WTC11 (cell line): ENCODE results near the gene CNPY4. TPM values are rescaled to one million over a fixed set of nuclear protein-coding genes. Genes with fewer than 3 reads are reported as not detected.

Experiments
- ATAC-seq: fragments of 200-7000 bp; cut with Tn5 transposase; 2 replicates; pipeline ENCODE4 v1.10.0; 2021; ENCODE audit warnings: mild to moderate bottlenecking, moderate library complexity
- CTCF ChIA-PET: fragments of 300-600 bp; sonication (Branson Sonifier 250); formaldehyde crosslinking; loops from one replicate; lab custom pipeline; 2021; ENCODE audit warnings: antibody characterized with exemption; lab: Charles Lee
- POLR2A ChIA-PET: fragments of 350-600 bp; sonication (Branson Sonifier 250); formaldehyde crosslinking; loops from one replicate; lab custom pipeline; 2021; ENCODE audit warnings: antibody characterized with exemption; lab: Charles Lee
- DNase-seq: peaks from one replicate; pipeline ENCODE4 v3.0.0; 2021; ENCODE audit warnings: low spot score
- H3K27ac Mint-ChIP-seq: 2 replicates; pipeline ENCODE4 v1.8.0; 2021; ENCODE audit warnings: mixed read lengths
- H3K27me3 Mint-ChIP-seq: 2 replicates; pipeline ENCODE4 v1.8.0; 2021; ENCODE audit warnings: low read depth, mild to moderate bottlenecking, moderate library complexity, mixed read lengths
- H3K36me3 Mint-ChIP-seq: 2 replicates; pipeline ENCODE4 v1.8.0; 2021; ENCODE audit warnings: mixed read lengths
- H3K4me1 Mint-ChIP-seq: 2 replicates; pipeline ENCODE4 v1.8.0; 2022; ENCODE audit warnings: mixed read lengths
- H3K4me3 Mint-ChIP-seq: 2 replicates; pipeline ENCODE4 v1.8.0; 2021; ENCODE audit warnings: mild to moderate bottlenecking, moderate library complexity, mixed read lengths
- H3K9me3 Mint-ChIP-seq: 2 replicates; pipeline ENCODE4 v1.8.0; 2021; ENCODE audit warnings: mixed read lengths
- FOXK1 ChIP-seq: sonication (generic); formaldehyde crosslinking; IDR thresholded peaks from 2 replicates; pipeline ENCODE4 v1.8.0; 2022; ENCODE audit warnings: mild to moderate bottlenecking, moderate library complexity, missing genetic modification reagents
- HMGA2 ChIP-seq: fragments of 250-450 bp; sonication (Bioruptor Pico); IDR thresholded peaks from 2 replicates; pipeline ENCODE4 v1.4.0; 2021; ENCODE audit warnings: mild to moderate bottlenecking, moderate library complexity
- JAZF1 ChIP-seq: fragments of 250-450 bp; sonication (Bioruptor Pico); IDR thresholded peaks from 2 replicates; pipeline ENCODE4 v1.9.0; 2021; ENCODE audit warnings: moderate library complexity, mild to moderate bottlenecking, inconsistent platforms
- JUN ChIP-seq: sonication (generic); formaldehyde crosslinking; IDR thresholded peaks from 2 replicates; pipeline ENCODE4 v1.8.0; 2023; ENCODE audit warnings: mild to moderate bottlenecking, missing genetic modification reagents
- NFATC4 ChIP-seq: fragments of 250-450 bp; sonication (Bioruptor Pico); IDR thresholded peaks from 2 replicates; pipeline ENCODE4 v1.9.0; 2021; ENCODE audit warnings: mild to moderate bottlenecking
- NFYB ChIP-seq: sonication (generic); formaldehyde crosslinking; conservative IDR thresholded peaks from 2 replicates; pipeline ENCODE4 v1.8.0; 2022; ENCODE audit warnings: low read depth, missing genetic modification reagents
- ZNF396 ChIP-seq: fragments of 250-450 bp; sonication (Bioruptor Pico); IDR thresholded peaks from 2 replicates; pipeline ENCODE4 v1.8.0; 2021; ENCODE audit warnings: mild to moderate bottlenecking, moderate library complexity, borderline replicate concordance
- total RNA-seq: library from RNA; stranded (reverse); gene quantifications from 3 replicates; pipeline ENCODE4 v1.2.3, GENCODE V29; 2021
- TF ChIP-seq, protein P1 (sequence below): fragments of 250-450 bp; sonication (Bioruptor Pico); conservative IDR thresholded peaks from 2 replicates; pipeline ENCODE4 v1.9.0; 2021; ENCODE audit warnings: mild to moderate bottlenecking
- TF ChIP-seq, protein P2 (sequence below): sonication (generic); formaldehyde crosslinking; conservative IDR thresholded peaks from 2 replicates; pipeline ENCODE4 v1.8.1; 2023; ENCODE audit warnings: mild to moderate bottlenecking, low read depth, missing genetic modification reagents, moderate library complexity
- TF ChIP-seq, protein P3 (sequence below): sonication (generic); formaldehyde crosslinking; IDR thresholded peaks from 2 replicates; pipeline ENCODE4 v1.8.1; 2022; ENCODE audit warnings: low read depth, missing genetic modification reagents, borderline replicate concordance
- TF ChIP-seq, protein P4 (sequence below): sonication (generic); formaldehyde crosslinking; IDR thresholded peaks from 2 replicates; pipeline ENCODE4 v1.8.1; 2022; ENCODE audit warnings: missing genetic modification reagents, borderline replicate concordance
- TF ChIP-seq, protein P5 (sequence below): sonication (generic); formaldehyde crosslinking; IDR thresholded peaks from 2 replicates; pipeline ENCODE4 v1.8.1; 2023; ENCODE audit warnings: mild to moderate bottlenecking, missing genetic modification reagents, borderline replicate concordance
- TF ChIP-seq, protein P6 (sequence below): sonication (generic); formaldehyde crosslinking; IDR thresholded peaks from 2 replicates; pipeline ENCODE4 v1.8.1; 2023; ENCODE audit warnings: mild to moderate bottlenecking, missing genetic modification reagents, moderate library complexity
- TF ChIP-seq, protein P7 (sequence below): sonication (generic); formaldehyde crosslinking; IDR thresholded peaks from 2 replicates; pipeline ENCODE4 v1.8.0; 2023; ENCODE audit warnings: mild to moderate bottlenecking, missing genetic modification reagents
- TF ChIP-seq, protein P8 (sequence below): sonication (generic); formaldehyde crosslinking; IDR thresholded peaks from 2 replicates; pipeline ENCODE4 v1.8.0; 2022; ENCODE audit warnings: mild to moderate bottlenecking, missing genetic modification reagents

Gene CNPY4
- total RNA-seq, 1 experiment from 2014 or later, result 15.1 TPM

DNA sequence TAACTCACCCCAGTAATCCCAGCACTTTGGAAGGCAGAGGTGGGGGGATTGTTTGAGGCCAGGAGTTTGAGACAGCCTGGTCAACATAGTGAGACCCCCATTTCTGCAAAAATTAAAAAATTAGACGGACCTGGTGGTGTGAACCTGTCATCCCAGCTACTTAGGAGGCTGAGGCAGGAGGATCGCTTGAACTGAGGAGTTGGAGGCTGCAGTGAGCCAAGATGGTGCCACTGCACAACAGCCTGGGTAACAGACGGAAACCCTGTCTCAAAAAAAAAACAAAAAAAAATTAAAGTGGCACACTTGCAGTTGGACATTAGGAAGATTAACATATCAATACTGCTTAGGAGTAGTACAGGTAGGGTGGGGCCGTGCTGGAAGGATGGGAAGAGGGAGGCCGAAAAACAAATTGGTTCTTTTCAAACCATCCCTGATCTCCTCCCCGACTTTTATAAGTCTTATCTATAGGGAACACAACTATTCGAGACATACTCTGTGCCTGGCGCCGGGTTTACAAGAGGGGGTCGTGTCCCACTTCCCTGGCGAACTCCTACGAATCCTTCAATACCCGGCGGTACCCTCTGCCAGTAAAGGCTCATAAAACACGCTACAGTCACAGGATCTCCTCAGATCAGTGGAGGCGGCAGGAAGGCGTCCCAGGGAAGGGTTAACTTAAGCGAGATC lies 904 bp upstream of the CNPY4 start:
- ATAC-seq, result no peak
- POLR2A ChIA-PET, result no interaction called here

More for the DNA sequence above, 904 bp upstream of the CNPY4 start:
- Mint-ChIP-seq H3K27ac (peak overlapping the region; percentile 96), H3K9me3 (no peaks in the 10 kb centered on the region), H3K27me3 (no peaks in the 10 kb centered on the region), H3K4me1 (peaks cover 15% of the 10 kb centered on the region), H3K36me3 (peaks cover 5% of the 10 kb centered on the region), H3K4me3 (peak overlapping the region; percentile 98)
- CTCF ChIA-PET, result no interaction called here
- DNase-seq, result no peak
- TF ChIP-seq, protein P1, sequence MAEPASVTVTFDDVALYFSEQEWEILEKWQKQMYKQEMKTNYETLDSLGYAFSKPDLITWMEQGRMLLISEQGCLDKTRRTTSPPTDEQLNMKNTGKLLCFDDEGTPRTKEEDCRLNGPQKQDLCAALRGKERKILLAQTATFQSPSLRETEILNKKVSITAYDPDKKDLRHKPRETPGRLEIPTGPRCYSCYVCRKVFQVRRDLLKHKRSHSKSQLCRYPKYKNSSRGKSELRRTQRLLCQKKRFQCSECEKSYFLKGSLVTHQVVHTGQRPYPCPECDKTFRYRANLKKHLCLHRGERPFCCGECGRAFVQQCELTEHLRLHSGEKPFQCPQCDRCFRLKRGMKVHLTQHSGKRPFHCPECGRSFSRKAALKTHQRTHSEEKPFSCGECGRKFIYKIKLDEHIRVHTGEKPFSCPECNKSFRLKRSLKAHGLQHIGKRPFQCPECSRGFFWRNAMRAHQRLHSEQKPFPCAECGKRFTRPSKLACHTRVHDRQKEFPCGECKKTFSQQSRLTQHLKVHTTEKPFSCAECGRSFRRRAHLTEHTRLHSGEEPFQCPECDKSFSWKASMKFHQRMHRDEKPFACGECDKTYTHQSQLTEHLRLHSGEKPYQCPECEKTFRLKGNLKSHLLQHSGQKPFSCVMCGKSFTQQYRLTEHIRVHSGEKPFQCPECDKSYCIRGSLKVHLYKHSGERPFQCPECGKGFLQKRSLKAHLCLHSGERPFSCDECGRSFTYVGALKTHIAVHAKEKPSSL, result no peak
- TF ChIP-seq, protein P2, sequence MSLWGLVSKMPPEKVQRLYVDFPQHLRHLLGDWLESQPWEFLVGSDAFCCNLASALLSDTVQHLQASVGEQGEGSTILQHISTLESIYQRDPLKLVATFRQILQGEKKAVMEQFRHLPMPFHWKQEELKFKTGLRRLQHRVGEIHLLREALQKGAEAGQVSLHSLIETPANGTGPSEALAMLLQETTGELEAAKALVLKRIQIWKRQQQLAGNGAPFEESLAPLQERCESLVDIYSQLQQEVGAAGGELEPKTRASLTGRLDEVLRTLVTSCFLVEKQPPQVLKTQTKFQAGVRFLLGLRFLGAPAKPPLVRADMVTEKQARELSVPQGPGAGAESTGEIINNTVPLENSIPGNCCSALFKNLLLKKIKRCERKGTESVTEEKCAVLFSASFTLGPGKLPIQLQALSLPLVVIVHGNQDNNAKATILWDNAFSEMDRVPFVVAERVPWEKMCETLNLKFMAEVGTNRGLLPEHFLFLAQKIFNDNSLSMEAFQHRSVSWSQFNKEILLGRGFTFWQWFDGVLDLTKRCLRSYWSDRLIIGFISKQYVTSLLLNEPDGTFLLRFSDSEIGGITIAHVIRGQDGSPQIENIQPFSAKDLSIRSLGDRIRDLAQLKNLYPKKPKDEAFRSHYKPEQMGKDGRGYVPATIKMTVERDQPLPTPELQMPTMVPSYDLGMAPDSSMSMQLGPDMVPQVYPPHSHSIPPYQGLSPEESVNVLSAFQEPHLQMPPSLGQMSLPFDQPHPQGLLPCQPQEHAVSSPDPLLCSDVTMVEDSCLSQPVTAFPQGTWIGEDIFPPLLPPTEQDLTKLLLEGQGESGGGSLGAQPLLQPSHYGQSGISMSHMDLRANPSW (CRISPR knock-in tag), result no peak
- TF ChIP-seq ZNF396 (no peak), JUN (no peak), NFATC4 (CRISPR knock-in tag) (no peak), JAZF1 (no peak), NFYB (CRISPR knock-in tag) (no peak), HMGA2 (no peak), FOXK1 (CRISPR knock-in tag) (no peak)
- TF ChIP-seq, protein P3, sequence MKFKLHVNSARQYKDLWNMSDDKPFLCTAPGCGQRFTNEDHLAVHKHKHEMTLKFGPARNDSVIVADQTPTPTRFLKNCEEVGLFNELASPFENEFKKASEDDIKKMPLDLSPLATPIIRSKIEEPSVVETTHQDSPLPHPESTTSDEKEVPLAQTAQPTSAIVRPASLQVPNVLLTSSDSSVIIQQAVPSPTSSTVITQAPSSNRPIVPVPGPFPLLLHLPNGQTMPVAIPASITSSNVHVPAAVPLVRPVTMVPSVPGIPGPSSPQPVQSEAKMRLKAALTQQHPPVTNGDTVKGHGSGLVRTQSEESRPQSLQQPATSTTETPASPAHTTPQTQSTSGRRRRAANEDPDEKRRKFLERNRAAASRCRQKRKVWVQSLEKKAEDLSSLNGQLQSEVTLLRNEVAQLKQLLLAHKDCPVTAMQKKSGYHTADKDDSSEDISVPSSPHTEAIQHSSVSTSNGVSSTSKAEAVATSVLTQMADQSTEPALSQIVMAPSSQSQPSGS, result no peak
- TF ChIP-seq, protein P4, sequence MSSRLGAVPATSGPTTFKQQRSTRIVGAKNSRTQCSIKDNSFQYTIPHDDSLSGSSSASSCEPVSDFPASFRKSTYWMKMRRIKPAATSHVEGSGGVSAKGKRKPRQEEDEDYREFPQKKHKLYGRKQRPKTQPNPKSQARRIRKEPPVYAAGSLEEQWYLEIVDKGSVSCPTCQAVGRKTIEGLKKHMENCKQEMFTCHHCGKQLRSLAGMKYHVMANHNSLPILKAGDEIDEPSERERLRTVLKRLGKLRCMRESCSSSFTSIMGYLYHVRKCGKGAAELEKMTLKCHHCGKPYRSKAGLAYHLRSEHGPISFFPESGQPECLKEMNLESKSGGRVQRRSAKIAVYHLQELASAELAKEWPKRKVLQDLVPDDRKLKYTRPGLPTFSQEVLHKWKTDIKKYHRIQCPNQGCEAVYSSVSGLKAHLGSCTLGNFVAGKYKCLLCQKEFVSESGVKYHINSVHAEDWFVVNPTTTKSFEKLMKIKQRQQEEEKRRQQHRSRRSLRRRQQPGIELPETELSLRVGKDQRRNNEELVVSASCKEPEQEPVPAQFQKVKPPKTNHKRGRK (CRISPR knock-in tag), result no peak
- TF ChIP-seq, protein P5, sequence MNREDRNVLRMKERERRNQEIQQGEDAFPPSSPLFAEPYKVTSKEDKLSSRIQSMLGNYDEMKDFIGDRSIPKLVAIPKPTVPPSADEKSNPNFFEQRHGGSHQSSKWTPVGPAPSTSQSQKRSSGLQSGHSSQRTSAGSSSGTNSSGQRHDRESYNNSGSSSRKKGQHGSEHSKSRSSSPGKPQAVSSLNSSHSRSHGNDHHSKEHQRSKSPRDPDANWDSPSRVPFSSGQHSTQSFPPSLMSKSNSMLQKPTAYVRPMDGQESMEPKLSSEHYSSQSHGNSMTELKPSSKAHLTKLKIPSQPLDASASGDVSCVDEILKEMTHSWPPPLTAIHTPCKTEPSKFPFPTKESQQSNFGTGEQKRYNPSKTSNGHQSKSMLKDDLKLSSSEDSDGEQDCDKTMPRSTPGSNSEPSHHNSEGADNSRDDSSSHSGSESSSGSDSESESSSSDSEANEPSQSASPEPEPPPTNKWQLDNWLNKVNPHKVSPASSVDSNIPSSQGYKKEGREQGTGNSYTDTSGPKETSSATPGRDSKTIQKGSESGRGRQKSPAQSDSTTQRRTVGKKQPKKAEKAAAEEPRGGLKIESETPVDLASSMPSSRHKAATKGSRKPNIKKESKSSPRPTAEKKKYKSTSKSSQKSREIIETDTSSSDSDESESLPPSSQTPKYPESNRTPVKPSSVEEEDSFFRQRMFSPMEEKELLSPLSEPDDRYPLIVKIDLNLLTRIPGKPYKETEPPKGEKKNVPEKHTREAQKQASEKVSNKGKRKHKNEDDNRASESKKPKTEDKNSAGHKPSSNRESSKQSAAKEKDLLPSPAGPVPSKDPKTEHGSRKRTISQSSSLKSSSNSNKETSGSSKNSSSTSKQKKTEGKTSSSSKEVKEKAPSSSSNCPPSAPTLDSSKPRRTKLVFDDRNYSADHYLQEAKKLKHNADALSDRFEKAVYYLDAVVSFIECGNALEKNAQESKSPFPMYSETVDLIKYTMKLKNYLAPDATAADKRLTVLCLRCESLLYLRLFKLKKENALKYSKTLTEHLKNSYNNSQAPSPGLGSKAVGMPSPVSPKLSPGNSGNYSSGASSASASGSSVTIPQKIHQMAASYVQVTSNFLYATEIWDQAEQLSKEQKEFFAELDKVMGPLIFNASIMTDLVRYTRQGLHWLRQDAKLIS (CRISPR knock-in tag), result no peak
- TF ChIP-seq, protein P6, sequence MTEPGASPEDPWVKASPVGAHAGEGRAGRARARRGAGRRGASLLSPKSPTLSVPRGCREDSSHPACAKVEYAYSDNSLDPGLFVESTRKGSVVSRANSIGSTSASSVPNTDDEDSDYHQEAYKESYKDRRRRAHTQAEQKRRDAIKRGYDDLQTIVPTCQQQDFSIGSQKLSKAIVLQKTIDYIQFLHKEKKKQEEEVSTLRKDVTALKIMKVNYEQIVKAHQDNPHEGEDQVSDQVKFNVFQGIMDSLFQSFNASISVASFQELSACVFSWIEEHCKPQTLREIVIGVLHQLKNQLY, result no peak
- TF ChIP-seq, protein P7, sequence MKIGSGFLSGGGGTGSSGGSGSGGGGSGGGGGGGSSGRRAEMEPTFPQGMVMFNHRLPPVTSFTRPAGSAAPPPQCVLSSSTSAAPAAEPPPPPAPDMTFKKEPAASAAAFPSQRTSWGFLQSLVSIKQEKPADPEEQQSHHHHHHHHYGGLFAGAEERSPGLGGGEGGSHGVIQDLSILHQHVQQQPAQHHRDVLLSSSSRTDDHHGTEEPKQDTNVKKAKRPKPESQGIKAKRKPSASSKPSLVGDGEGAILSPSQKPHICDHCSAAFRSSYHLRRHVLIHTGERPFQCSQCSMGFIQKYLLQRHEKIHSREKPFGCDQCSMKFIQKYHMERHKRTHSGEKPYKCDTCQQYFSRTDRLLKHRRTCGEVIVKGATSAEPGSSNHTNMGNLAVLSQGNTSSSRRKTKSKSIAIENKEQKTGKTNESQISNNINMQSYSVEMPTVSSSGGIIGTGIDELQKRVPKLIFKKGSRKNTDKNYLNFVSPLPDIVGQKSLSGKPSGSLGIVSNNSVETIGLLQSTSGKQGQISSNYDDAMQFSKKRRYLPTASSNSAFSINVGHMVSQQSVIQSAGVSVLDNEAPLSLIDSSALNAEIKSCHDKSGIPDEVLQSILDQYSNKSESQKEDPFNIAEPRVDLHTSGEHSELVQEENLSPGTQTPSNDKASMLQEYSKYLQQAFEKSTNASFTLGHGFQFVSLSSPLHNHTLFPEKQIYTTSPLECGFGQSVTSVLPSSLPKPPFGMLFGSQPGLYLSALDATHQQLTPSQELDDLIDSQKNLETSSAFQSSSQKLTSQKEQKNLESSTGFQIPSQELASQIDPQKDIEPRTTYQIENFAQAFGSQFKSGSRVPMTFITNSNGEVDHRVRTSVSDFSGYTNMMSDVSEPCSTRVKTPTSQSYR (CRISPR knock-in tag), result no peak
- TF ChIP-seq, protein P8, sequence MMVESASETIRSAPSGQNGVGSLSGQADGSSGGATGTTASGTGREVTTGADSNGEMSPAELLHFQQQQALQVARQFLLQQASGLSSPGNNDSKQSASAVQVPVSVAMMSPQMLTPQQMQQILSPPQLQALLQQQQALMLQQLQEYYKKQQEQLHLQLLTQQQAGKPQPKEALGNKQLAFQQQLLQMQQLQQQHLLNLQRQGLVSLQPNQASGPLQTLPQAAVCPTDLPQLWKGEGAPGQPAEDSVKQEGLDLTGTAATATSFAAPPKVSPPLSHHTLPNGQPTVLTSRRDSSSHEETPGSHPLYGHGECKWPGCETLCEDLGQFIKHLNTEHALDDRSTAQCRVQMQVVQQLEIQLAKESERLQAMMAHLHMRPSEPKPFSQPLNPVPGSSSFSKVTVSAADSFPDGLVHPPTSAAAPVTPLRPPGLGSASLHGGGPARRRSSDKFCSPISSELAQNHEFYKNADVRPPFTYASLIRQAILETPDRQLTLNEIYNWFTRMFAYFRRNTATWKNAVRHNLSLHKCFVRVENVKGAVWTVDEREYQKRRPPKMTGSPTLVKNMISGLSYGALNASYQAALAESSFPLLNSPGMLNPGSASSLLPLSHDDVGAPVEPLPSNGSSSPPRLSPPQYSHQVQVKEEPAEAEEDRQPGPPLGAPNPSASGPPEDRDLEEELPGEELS (CRISPR knock-in tag), result no peak
